ENCODE measurements around the gene OSBPL10.

GRCh38 chr3:31620656-31621055 is 360.4 kb downstream of the OSBPL10 start:
- TF ChIP-seq, protein P1, sequence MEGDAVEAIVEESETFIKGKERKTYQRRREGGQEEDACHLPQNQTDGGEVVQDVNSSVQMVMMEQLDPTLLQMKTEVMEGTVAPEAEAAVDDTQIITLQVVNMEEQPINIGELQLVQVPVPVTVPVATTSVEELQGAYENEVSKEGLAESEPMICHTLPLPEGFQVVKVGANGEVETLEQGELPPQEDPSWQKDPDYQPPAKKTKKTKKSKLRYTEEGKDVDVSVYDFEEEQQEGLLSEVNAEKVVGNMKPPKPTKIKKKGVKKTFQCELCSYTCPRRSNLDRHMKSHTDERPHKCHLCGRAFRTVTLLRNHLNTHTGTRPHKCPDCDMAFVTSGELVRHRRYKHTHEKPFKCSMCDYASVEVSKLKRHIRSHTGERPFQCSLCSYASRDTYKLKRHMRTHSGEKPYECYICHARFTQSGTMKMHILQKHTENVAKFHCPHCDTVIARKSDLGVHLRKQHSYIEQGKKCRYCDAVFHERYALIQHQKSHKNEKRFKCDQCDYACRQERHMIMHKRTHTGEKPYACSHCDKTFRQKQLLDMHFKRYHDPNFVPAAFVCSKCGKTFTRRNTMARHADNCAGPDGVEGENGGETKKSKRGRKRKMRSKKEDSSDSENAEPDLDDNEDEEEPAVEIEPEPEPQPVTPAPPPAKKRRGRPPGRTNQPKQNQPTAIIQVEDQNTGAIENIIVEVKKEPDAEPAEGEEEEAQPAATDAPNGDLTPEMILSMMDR (conservative IDR thresholded peaks at IDR 0.05; ENCODE audit: low read depth, low read length) = no peak
- no peak for TF ChIP-seq EZH2 (IDR thresholded peaks at IDR 0.05; ENCODE audit: borderline replicate concordance, low read depth, low read length, poor library complexity, severe bottlenecking)
